Measurements from ENCODE around the gene RXRG.

RXRG gene

DNA sequence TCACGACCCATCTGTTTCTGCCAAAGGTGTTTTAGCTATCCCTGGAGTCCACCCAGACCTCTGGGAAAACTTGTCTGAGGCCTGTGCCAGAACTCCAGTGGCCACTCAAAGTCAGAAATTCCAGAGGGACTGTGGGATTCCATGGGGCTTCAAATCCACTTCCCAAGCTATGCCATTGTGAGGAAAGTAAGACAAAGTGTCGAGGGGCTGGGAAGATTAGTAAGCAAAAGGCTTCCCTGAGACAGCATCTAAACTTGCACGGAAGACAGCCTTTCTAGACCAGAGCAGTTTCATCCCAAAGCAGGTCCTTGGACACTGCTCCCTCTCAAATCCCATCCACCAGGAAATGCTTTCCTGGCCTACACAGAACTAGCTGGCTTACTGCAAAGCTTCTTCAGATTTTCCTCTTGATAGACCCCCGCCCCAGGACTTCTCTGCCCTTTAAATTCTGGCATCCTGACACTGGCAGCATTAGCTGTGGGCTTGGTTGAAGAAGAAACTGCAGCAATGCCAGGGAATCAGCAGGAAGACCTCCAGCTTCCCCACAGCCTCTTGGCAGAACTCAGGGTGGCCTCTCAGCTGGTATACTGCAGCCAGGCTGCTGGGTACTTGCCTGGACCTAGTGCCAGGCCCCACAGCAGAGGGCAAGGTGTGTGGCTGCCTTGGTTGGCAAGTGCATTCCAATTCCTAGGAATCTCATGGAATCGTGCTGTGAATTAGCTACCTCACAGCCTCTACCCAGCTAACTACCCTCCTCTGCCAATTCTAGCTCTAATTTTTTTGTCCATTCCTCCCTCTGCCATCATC, 61.1 kb downstream of the RXRG start:
- no peak overlapping the region for H3K4me2 ChIP-seq (ENCODE audit: low read length)
- no peaks in the 10 kb centered on the region for H3K9me2 ChIP-seq (replicated peaks; ENCODE audit: control insufficient read depth, low read length)
- H3F3A ChIP-seq (ENCODE audit: control insufficient read depth, insufficient read depth), result no peaks in the 10 kb centered on the region
- H3K9me3 ChIP-seq (ENCODE audit: control insufficient read depth, insufficient read depth, low read length), result no peaks in the 10 kb centered on the region
- H3K4me1 ChIP-seq (ENCODE audit: control insufficient read depth, low read length), result no peaks in the 10 kb centered on the region
- H3K27me3 ChIP-seq (ENCODE audit: control insufficient read depth, low read length), result peaks cover 91% of the 10 kb centered on the region
- TF ChIP-seq, protein P1, sequence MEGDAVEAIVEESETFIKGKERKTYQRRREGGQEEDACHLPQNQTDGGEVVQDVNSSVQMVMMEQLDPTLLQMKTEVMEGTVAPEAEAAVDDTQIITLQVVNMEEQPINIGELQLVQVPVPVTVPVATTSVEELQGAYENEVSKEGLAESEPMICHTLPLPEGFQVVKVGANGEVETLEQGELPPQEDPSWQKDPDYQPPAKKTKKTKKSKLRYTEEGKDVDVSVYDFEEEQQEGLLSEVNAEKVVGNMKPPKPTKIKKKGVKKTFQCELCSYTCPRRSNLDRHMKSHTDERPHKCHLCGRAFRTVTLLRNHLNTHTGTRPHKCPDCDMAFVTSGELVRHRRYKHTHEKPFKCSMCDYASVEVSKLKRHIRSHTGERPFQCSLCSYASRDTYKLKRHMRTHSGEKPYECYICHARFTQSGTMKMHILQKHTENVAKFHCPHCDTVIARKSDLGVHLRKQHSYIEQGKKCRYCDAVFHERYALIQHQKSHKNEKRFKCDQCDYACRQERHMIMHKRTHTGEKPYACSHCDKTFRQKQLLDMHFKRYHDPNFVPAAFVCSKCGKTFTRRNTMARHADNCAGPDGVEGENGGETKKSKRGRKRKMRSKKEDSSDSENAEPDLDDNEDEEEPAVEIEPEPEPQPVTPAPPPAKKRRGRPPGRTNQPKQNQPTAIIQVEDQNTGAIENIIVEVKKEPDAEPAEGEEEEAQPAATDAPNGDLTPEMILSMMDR (IDR thresholded peaks at IDR 0.05; ENCODE audit: low read depth, low read length, poor library complexity, severe bottlenecking), result no peak
- no peak for TF ChIP-seq EZH2phosphoT487 (IDR thresholded peaks at IDR 0.05; ENCODE audit: borderline replicate concordance, low read length)
- H3K27ac ChIP-seq (ENCODE audit: low read depth, low read length), result no peak overlapping the region
- H3K79me2 ChIP-seq (ENCODE audit: control insufficient read depth, low read length), result no peaks in the 10 kb centered on the region
- H3K36me3 ChIP-seq (ENCODE audit: control insufficient read depth, low read length), result no peaks in the 10 kb centered on the region
- H3K4me3 ChIP-seq (ENCODE audit: low read length), result no peak overlapping the region
- H4K20me1 ChIP-seq (ENCODE audit: control insufficient read depth, insufficient read depth, low read depth, low read length), result peaks cover 6% of the 10 kb centered on the region; the same call in 1 of the 2 replicates

DNA sequence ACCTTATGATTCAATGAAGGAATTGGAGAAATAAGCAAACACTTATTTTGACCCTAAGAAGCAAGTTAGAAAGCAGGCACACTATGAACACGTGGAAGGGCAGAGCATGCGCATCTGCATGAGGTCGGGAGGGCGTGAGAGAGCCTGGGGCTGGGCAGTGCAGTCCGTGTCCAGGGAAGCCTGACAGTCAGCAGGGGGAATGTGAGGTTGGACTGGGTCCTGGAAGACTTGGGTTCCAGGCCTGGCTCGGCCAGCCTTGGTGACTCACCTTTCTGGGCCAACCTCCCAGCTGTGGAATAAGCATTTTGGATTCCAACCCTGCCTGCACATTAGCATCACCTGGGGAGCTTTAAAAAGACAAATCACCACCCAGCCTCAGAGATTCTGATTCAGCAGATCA, 61.9 kb downstream of the RXRG start:
- H3K27me3 ChIP-seq (ENCODE audit: control insufficient read depth, low read length), result peaks cover 84% of the 10 kb centered on the region
- no peak overlapping the region for H3K4me2 ChIP-seq (ENCODE audit: low read length)
- H3K36me3 ChIP-seq (ENCODE audit: control insufficient read depth, low read length), result no peaks in the 10 kb centered on the region
- no peak overlapping the region for H3K4me3 ChIP-seq (ENCODE audit: low read length)
- H3F3A ChIP-seq (ENCODE audit: control insufficient read depth, insufficient read depth), result no peaks in the 10 kb centered on the region
- TF ChIP-seq, protein P1 (IDR thresholded peaks at IDR 0.05; ENCODE audit: low read depth, low read length, poor library complexity, severe bottlenecking), result no peak
- TF ChIP-seq EZH2phosphoT487 (IDR thresholded peaks at IDR 0.05; ENCODE audit: borderline replicate concordance, low read length), result no peak
- no peaks in the 10 kb centered on the region for H3K9me2 ChIP-seq (replicated peaks; ENCODE audit: control insufficient read depth, low read length)
- no peak overlapping the region for H3K27ac ChIP-seq (ENCODE audit: low read depth, low read length)
- no peaks in the 10 kb centered on the region for H3K4me1 ChIP-seq (ENCODE audit: control insufficient read depth, low read length)
- no peaks in the 10 kb centered on the region for H3K9me3 ChIP-seq (ENCODE audit: control insufficient read depth, insufficient read depth, low read length)
- peaks cover 6% of the 10 kb centered on the region; the same call in 1 of the 2 replicates for H4K20me1 ChIP-seq (ENCODE audit: control insufficient read depth, insufficient read depth, low read depth, low read length)
- H3K79me2 ChIP-seq (ENCODE audit: control insufficient read depth, low read length), result no peaks in the 10 kb centered on the region

DNA sequence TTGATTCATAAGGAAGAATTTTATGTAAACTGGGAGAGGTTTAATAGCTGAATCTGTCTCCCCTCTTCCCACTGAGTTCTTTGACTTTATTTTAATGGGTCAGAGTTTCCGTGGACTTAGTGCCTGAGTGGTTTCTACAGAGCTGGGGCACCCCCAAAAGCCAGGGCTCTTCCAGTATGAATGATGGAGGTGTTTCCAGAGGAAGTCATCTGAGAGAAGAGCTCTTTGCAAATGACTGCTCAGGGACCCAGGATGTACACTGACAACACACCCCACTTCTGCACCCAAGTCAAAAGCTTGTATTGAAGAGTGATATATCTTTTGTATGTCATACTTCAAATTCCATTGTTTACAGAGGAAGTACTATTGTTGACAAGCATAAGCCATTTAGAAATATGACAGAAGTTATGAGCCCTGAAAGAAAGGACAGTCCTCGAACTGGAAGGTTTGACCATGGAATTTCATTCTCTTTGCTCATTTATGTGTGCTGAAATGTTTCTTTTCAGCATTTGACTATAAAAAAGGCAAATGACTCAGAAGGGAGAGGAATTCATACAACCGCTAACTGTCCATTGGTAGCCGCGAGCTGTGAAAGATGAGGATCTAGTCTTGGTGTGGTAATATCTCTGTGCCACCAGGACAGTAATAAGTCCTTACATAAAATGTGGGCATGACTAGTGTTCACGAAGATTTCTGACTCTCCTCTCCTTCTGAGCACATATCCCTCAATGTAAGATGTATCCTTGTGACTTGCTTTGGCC, 63.0 kb downstream of the RXRG start:
- no peak overlapping the region for H3K27ac ChIP-seq (ENCODE audit: low read depth, low read length)
- peaks cover 4% of the 10 kb centered on the region; the same call in 1 of the 2 replicates for H4K20me1 ChIP-seq (ENCODE audit: control insufficient read depth, insufficient read depth, low read depth, low read length)
- no peaks in the 10 kb centered on the region for H3F3A ChIP-seq (ENCODE audit: control insufficient read depth, insufficient read depth)

More for the DNA sequence above, 63.0 kb downstream of the RXRG start:
- H3K9me3 ChIP-seq (ENCODE audit: control insufficient read depth, insufficient read depth, low read length), result no peaks in the 10 kb centered on the region
- H3K79me2 ChIP-seq (ENCODE audit: control insufficient read depth, low read length), result no peaks in the 10 kb centered on the region
- H3K4me3 ChIP-seq (ENCODE audit: low read length), result no peak overlapping the region
- H3K27me3 ChIP-seq (ENCODE audit: control insufficient read depth, low read length), result peaks cover 76% of the 10 kb centered on the region
- no peak overlapping the region for H3K4me2 ChIP-seq (ENCODE audit: low read length)
- H3K36me3 ChIP-seq (ENCODE audit: control insufficient read depth, low read length), result no peaks in the 10 kb centered on the region
- TF ChIP-seq, protein P1 (IDR thresholded peaks at IDR 0.05; ENCODE audit: low read depth, low read length, poor library complexity, severe bottlenecking), result no peak
- TF ChIP-seq EZH2phosphoT487 (IDR thresholded peaks at IDR 0.05; ENCODE audit: borderline replicate concordance, low read length), result no peak
- no peaks in the 10 kb centered on the region for H3K4me1 ChIP-seq (ENCODE audit: control insufficient read depth, low read length)
- no peaks in the 10 kb centered on the region for H3K9me2 ChIP-seq (replicated peaks; ENCODE audit: control insufficient read depth, low read length)
